A549 (cell line): ENCODE measurements around the gene SGTA. TPM values are rescaled to one million over a fixed set of nuclear protein-coding genes. Genes with fewer than 3 reads are reported as not detected.

ENCODE experiments used
- ATAC-seq, 2 experiments: fragments of 200-7000 bp in 1 of 2; fragments of >200 bp in 1 of 2; cut with Nextera tagmentation in 1 of 2; cut with Tn5 transposase in 1 of 2; 3 replicates each; pipeline versions ENCODE4 v1.8.0 to v1.9.1; 2018 to 2020; ENCODE audit warnings: mild to moderate bottlenecking in 1 of 2, moderate library complexity in 1 of 2
- CTCF ChIA-PET: fragments of 300-600 bp; sonication (Branson Sonifier 250); formaldehyde crosslinking; extraction: SDS; loops from one replicate; lab custom pipeline; 2021; ENCODE audit warnings: antibody characterized with exemption, inconsistent platforms; lab: Yijun Ruan, JAX
- POLR2A ChIA-PET: fragments of 350-600 bp; formaldehyde crosslinking; extraction: SDS; loops from one replicate; lab custom pipeline; 2021; ENCODE audit warnings: antibody characterized with exemption, inconsistent platforms; lab: Yijun Ruan, JAX
- DNase-seq, 2 experiments: peaks; one replicate each; pipeline versions ENCODE4 v3.0.0 to v3.0.0-alpha.2; 2011 to 2016; ENCODE audit warnings: low read depth in 1 of 2, low spot score in 1 of 2
- FAIRE-seq: peaks from 2 replicates; lab custom pipeline; 2011; peaks lifted over from hg19 to GRCh38; lab: Jason Lieb, UNC
- H3K27ac ChIP-seq, 2 experiments: fragments of >200 bp; sonication (Bioruptor Twin); formaldehyde crosslinking; 3 replicates each; pipeline ENCODE4 v1.5.1; 2016 to 2017
- H3K4me1 ChIP-seq: fragments of >200 bp; sonication (Bioruptor Twin); formaldehyde crosslinking; 3 replicates; pipeline ENCODE4 v1.6.1; 2016
- H3K4me2 ChIP-seq: fragments of >200 bp; sonication (Bioruptor Twin); formaldehyde crosslinking; 3 replicates; pipeline ENCODE4 v1.6.1; 2016
- H3K4me3 ChIP-seq: fragments of >200 bp; sonication (Bioruptor Twin); formaldehyde crosslinking; 3 replicates; pipeline ENCODE4 v1.5.1; 2016
- H3K9me3 ChIP-seq: fragments of >200 bp; sonication (Bioruptor Twin); formaldehyde crosslinking; 3 replicates; pipeline ENCODE4 v1.6.1; 2016
- ATOH8 ChIP-seq: fragments of 250-450 bp; sonication (Bioruptor Pico); IDR thresholded peaks from 2 replicates; pipeline ENCODE4 v1.5.0; 2020; ENCODE audit warnings: low read depth, mild to moderate bottlenecking, moderate library complexity
- BCL3 ChIP-seq: fragments of >200 bp; sonication (Bioruptor Twin); formaldehyde crosslinking; IDR thresholded peaks from 3 replicates; pipeline ENCODE4 v1.6.1; 2016
- BHLHE40 ChIP-seq: IDR thresholded peaks from 2 replicates; pipeline ENCODE4 v1.6.1; 2012; ENCODE audit warnings: low read depth, low read length, inconsistent platforms
- CBX8 ChIP-seq: fragments of 200-600 bp; sonication (generic); IDR thresholded peaks from 2 replicates; pipeline ENCODE4 v1.6.1; 2016
- CHD4 ChIP-seq: fragments of 200-600 bp; sonication (generic); IDR thresholded peaks from 2 replicates; pipeline ENCODE4 v1.6.1; 2016; ENCODE audit warnings: antibody characterized with exemption, mild to moderate bottlenecking, borderline replicate concordance
- E2F6 ChIP-seq: IDR thresholded peaks from 2 replicates; pipeline ENCODE4 v1.6.1; 2012; ENCODE audit warnings: low read depth, borderline replicate concordance
- EHF ChIP-seq: fragments of 250-450 bp; sonication (Bioruptor Pico); IDR thresholded peaks from 2 replicates; pipeline ENCODE4 v1.5.0; 2020; ENCODE audit warnings: mild to moderate bottlenecking
- ESRRA ChIP-seq: fragments of 150-350 bp; IDR thresholded peaks from 2 replicates; pipeline ENCODE4 v1.6.1; 2014; ENCODE audit warnings: mild to moderate bottlenecking, low read length, borderline replicate concordance
- FOSL2 ChIP-seq, 2 experiments: fragments of 450-650 bp in 1 of 2; fragments of >200 bp in 1 of 2; sonication (Bioruptor Twin) in 1 of 2; formaldehyde crosslinking; IDR thresholded peaks; 2 replicates each; pipeline versions ENCODE4 v1.5.0 to v1.6.1; 2016 to 2020; ENCODE audit warnings: mild to moderate bottlenecking in 1 of 2, moderate library complexity in 1 of 2
- HDAC2 ChIP-seq: fragments of 200-600 bp; sonication (generic); IDR thresholded peaks from 2 replicates; pipeline ENCODE4 v1.6.1; 2016
- HEYL ChIP-seq: fragments of 250-450 bp; sonication (Bioruptor Pico); IDR thresholded peaks from 2 replicates; pipeline ENCODE4 v1.8.0; 2021; ENCODE audit warnings: mild to moderate bottlenecking, moderate library complexity
- MAFK ChIP-seq: fragments of 450-650 bp; IDR thresholded peaks from 2 replicates; pipeline ENCODE4 v1.6.1; 2014; ENCODE audit not compliant: partially characterized antibody
- MAX ChIP-seq: IDR thresholded peaks from 2 replicates; pipeline ENCODE4 v1.6.1; 2012
- POLR2A ChIP-seq: IDR thresholded peaks from 2 replicates; pipeline ENCODE4 v1.6.1; 2012; ENCODE audit warnings: mild to moderate bottlenecking, low read length
- POLR2AphosphoS2 ChIP-seq: conservative IDR thresholded peaks from 2 replicates; pipeline ENCODE4 v1.6.1; 2012; ENCODE audit warnings: low read length, improper control_type of control experiment, inconsistent platforms
- RAD21 ChIP-seq, 2 experiments: fragments of >200 bp in 1 of 2; sonication (Bioruptor Twin) in 1 of 2; formaldehyde crosslinking in 1 of 2; IDR thresholded peaks in 1 of 2; conservative IDR thresholded peaks in 1 of 2; 2 replicates in 1 of 2; 3 replicates in 1 of 2; pipeline ENCODE4 v1.6.1; 2012 to 2018; ENCODE audit warnings: inconsistent platforms in 1 of 2
- RARB ChIP-seq: fragments of 250-450 bp; sonication (Bioruptor Pico); IDR thresholded peaks from 2 replicates; pipeline ENCODE4 v1.8.0; 2021; ENCODE audit warnings: mild to moderate bottlenecking, moderate library complexity
- REST ChIP-seq: fragments of 200-600 bp; sonication (generic); IDR thresholded peaks from 2 replicates; pipeline ENCODE4 v1.6.1; 2016; ENCODE audit warnings: antibody characterized with exemption, mild to moderate bottlenecking, moderate library complexity
- TFCP2L1 ChIP-seq: fragments of 250-450 bp; sonication (Bioruptor Pico); IDR thresholded peaks from 2 replicates; pipeline ENCODE4 v1.5.0; 2021; ENCODE audit warnings: mild to moderate bottlenecking
- ZNF302 ChIP-seq: fragments of 250-450 bp; sonication (Bioruptor Pico); IDR thresholded peaks from 2 replicates; pipeline ENCODE4 v1.9.0; 2021; ENCODE audit warnings: inconsistent platforms, mild to moderate bottlenecking, moderate library complexity
- WGBS: methylation state at CpG from one replicate; pipeline ENCODE4 v1.1.6; 2017; ENCODE audit errors: missing lambda C conversion rate; 5-methylcytosine and 5-hydroxymethylcytosine counted together
- polyA plus RNA-seq, 4 experiments: library from polyadenylated mRNA; depleted of rRNA in 3 of 4; stranded (reverse); fragments of >200 nt; fragmentation: RNase III in 1 of 4; extraction: RNeasy Plus Mini Kit Qiagen cat#74134 plus additional on column Dnase treatment in 1 of 4; gene quantifications; 2 replicates in 3 of 4; 3 replicates in 1 of 4; pipeline ENCODE4 v1.2.3, GENCODE V29; 2011 to 2017
- TF ChIP-seq, protein P1 (sequence below): fragments of 450-650 bp; IDR thresholded peaks from 2 replicates; pipeline ENCODE4 v1.6.1; 2014; ENCODE audit warnings: antibody characterized with exemption

SGTA gene
- polyA plus RNA-seq, 2 of the 4 experiments (the other 2 are of a cell fraction), result 39.1 to 48.0 TPM

DNA sequence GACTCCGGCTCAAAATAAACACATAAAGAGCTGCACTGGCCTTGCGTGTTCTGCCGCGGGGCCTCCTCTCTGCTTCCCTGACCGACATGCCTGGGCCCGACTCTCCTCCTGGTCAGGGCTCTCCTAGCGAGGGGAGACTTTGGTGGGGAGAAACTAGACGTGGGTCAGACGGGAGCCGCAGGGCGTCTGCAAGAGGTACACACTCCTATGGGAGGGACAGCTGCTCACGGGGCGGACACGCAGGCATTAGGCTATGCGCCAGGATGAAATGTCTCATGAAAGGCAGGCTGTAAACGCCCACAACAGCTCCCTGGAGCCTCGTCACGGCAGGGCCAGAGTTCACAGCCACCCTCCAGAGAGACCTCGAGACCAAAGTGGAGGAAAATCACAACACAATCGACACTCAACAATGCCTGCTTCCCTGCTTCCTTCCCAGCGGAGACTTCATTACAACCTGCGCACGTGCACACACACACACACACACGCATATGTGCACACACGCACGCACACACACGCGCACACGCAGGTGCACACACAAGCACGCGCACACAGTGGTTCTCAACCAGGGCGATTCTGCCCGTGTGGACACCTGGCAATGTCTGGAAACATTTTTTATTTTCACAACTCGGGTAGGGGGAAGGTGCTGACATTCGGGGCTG is 49.0 kb downstream of the SGTA start:
- POLR2A ChIA-PET, result no interaction called here
- WGBS, result 90% methylated on average over 35 of the region's 35 CpGs
- H3K27ac ChIP-seq, result no peak overlapping the region
- no peak overlapping the region for H3K4me3 ChIP-seq
- no peaks in the 10 kb centered on the region for H3K9me3 ChIP-seq
- H3K4me1 ChIP-seq, result 0 out of 3 replicates have a peak, but pooled peaks cover 2% of the 10 kb centered on the region
- H3K4me2 ChIP-seq, result no peak overlapping the region
- CTCF ChIA-PET, result interaction anchor here (2.8 kb wide), 1 partner anchor 15 kb away, joined by 12 read pairs; no protein-coding TSS in a partner anchor
- DNase-seq, result no peak
- no peak for FAIRE-seq
- TF ChIP-seq EHF (CRISPR knock-in tag) (no peak), MAFK (no peak)
- ATAC-seq, result no peak

DNA sequence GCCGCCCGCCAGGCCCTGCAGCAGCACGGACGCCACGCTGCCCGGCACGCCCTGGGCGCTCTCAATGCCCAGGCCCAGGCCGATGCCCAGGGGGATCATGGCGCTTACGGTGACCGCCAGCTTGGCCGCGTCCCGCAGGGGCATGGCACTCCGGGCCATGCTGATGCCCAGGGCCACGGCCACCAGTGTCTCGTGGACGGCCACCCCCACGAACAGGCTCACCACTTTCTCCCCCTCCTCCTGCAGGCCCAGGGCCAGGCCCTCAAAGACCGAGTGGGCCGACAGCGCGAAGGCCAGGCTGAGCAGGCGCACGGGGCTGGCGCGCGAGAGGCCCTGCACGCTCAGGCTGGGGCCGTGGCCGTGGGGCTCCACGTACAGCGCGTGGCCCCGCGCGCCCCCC is 50.2 kb downstream of the SGTA start:
- no peak for TF ChIP-seq ESRRA
- TF ChIP-seq HEYL, result no peak
- TF ChIP-seq, protein P1, sequence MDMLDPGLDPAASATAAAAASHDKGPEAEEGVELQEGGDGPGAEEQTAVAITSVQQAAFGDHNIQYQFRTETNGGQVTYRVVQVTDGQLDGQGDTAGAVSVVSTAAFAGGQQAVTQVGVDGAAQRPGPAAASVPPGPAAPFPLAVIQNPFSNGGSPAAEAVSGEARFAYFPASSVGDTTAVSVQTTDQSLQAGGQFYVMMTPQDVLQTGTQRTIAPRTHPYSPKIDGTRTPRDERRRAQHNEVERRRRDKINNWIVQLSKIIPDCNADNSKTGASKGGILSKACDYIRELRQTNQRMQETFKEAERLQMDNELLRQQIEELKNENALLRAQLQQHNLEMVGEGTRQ, result no peak
- TF ChIP-seq CHD4, result no peak
- no peak for TF ChIP-seq ZNF302 (CRISPR knock-in tag)
- no peak for TF ChIP-seq BCL3
- no peak for TF ChIP-seq MAX
- no peak for TF ChIP-seq ATOH8 (CRISPR knock-in tag)
- TF ChIP-seq REST, result no peak
- no peak for TF ChIP-seq RAD21 (conservative IDR thresholded peaks at IDR 0.05 in 1 of 2, IDR thresholded peaks at IDR 0.05 in 1 of 2)
- no peak for TF ChIP-seq CBX8
- TF ChIP-seq EHF (CRISPR knock-in tag), result no peak
- TF ChIP-seq POLR2AphosphoS2, result no peak
- no peak for TF ChIP-seq POLR2A
- no peak for TF ChIP-seq HDAC2
- TF ChIP-seq TFCP2L1 (CRISPR knock-in tag), result no peak
- TF ChIP-seq E2F6, result no peak
- no peak for TF ChIP-seq BHLHE40
- TF ChIP-seq RARB, result no peak
- TF ChIP-seq FOSL2 (IDR thresholded peaks at IDR 0.05), result no peak
- no peak for TF ChIP-seq FOSL2 (CRISPR knock-in tag; IDR thresholded peaks at IDR 0.05)
- CTCF ChIA-PET, result no interaction called here
- Histone ChIP-seq H3K27ac (no peak overlapping the region), H3K4me3 (no peak overlapping the region), H3K4me2 (no peak overlapping the region), H3K4me1 (no peaks in the 10 kb centered on the region), H3K9me3 (no peaks in the 10 kb centered on the region)
- ATAC-seq (no peak), FAIRE-seq (no peak), DNase-seq (no peak)
- POLR2A ChIA-PET, result no interaction called here
- 96% methylated on average over 20 of the region's 38 CpGs for WGBS
